Measurements from ENCODE around the gene SLC17A9.

Gene SLC17A9

GRCh38 chr20:62952373-62952967 lies at the start of gene SLC17A9:
TSS of gene SLC17A9 (plus strand) at chr20:62952709. CDS start at chr20:62952831, 122 bp downstream.
- H3K4me3 ChIP-seq (replicated peaks; ENCODE audit: low read depth, low read length), result peak within 1 kb of the TSS; percentile 27
- TF ChIP-seq CTCF (IDR thresholded peaks at IDR 0.05; ENCODE audit: low read length, missing control alignments), result no peak
- DNase-seq (ENCODE audit: low read depth), result peak; percentile 16

GRCh38 chr20:62902926-62903615 lies 49.4 kb upstream of the SLC17A9 start:
- no peak overlapping the region for H3K4me3 ChIP-seq (replicated peaks; ENCODE audit: low read depth, low read length)
- DNase-seq (ENCODE audit: low read depth), result no peak
- no peak for TF ChIP-seq CTCF (IDR thresholded peaks at IDR 0.05; ENCODE audit: low read length, missing control alignments)

GRCh38 chr20:62905536-62906117 lies 46.9 kb upstream of the SLC17A9 start:
- TF ChIP-seq CTCF (IDR thresholded peaks at IDR 0.05; ENCODE audit: low read length, missing control alignments), result no peak
- DNase-seq (ENCODE audit: low read depth), result no peak
- H3K4me3 ChIP-seq (replicated peaks; ENCODE audit: low read depth, low read length), result no peak overlapping the region

- no peak overlapping the region for H3K4me3 ChIP-seq (replicated peaks; ENCODE audit: low read depth, low read length)
- no peak for TF ChIP-seq CTCF (IDR thresholded peaks at IDR 0.05; ENCODE audit: low read length, missing control alignments)
- DNase-seq (ENCODE audit: low read depth), result no peak
Observed at GRCh38 chr20:62906209-62906608, 46.3 kb upstream of the SLC17A9 start.

GRCh38 chr20:62906647-62907375 lies 45.7 kb upstream of the SLC17A9 start:
- no peak for DNase-seq (ENCODE audit: low read depth)
- no peak for TF ChIP-seq CTCF (IDR thresholded peaks at IDR 0.05; ENCODE audit: low read length, missing control alignments)
- H3K4me3 ChIP-seq (replicated peaks; ENCODE audit: low read depth, low read length), result no peak overlapping the region

- peak; percentile 48 for TF ChIP-seq CTCF (IDR thresholded peaks at IDR 0.05; ENCODE audit: low read length, missing control alignments)
- H3K4me3 ChIP-seq (replicated peaks; ENCODE audit: low read depth, low read length), result no peak overlapping the region
- DNase-seq (ENCODE audit: low read depth), result no peak
Observed at GRCh38 chr20:62907384-62908317, 44.9 kb upstream of the SLC17A9 start.

Data from fibroblast of pulmonary artery (primary cell).